Limb (tissue), 2 donors: ENCODE data around the gene SMARCA1.
A peak's percentile ranks its signal among the peaks of the same experiment; 100 is the strongest.

ENCODE experiments used
- DNase-seq, 2 donors: peaks; one replicate each; pipeline ENCODE4 v3.0.0-alpha.2; 2016; ENCODE audit errors: extremely low spot score in 2 of 2

SMARCA1 gene

DNA sequence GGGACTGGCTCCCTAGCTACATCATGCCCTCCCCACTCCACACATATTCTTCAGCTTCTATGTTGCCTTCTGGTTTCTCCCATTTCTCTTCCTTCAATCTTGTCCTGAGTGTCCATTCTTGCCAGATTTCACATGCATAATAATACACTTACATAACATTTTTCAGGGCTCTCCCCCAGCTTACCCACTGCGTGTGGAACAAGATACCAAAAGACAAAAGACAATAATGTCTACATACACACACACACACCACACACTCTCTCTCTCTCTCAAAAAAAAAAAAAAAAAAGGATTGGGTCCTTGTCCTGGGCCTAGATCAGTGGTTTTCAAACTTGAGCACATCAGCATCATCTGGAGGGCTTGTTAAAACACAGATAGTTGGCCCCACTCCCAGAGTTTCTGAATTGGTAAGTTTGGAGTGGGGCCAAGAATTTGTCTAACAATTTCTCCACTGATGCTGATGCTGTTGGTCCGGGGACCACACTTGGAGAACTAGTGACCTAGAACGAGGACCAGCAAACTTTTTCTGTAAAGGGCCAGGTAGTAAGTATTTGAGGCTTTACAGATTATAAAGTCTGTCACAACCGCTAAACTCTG is 6.5 kb upstream of the SMARCA1 start:
- peak in 1 of 2 donors; percentile 28 for DNase-seq

DNA sequence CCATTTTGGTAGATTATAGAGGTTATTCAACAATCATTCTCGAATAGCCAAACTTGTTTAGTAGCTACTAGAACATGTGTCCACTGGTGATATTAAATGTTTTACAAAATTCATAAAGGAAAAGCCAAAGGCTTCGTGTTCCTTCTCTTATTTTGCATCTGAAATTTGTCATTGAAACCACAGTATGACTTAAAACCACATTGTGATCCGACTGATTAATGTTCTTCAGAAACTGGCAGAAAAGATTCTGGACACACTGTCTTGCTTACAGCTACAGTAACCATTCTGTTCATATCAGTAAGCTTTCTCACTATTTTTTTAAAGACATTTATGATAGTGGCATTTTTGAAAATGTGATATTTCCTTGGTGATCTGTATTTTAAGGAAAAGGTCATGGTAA is 2.6 kb upstream of the SMARCA1 start:
- no peak for DNase-seq

DNA sequence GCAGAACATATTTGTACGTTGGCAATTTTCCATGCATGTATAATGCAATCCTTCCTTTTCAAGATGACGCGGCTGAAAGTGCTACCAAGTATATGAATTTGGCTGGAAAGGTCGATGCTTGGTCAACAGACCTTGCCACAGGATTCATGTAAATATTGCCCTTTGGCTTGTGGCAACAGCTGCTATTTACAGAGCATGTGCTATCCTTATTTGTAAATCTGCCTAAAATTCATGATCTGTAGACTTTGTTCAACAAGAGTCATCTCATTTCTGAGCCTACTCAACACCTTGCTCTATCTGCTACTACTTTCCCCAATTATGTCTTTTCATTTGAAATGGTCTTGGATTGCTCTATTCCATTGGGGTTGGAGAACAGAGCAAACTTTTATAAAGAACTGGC is 1.9 kb upstream of the SMARCA1 start:
- DNase-seq, result no peak

DNA sequence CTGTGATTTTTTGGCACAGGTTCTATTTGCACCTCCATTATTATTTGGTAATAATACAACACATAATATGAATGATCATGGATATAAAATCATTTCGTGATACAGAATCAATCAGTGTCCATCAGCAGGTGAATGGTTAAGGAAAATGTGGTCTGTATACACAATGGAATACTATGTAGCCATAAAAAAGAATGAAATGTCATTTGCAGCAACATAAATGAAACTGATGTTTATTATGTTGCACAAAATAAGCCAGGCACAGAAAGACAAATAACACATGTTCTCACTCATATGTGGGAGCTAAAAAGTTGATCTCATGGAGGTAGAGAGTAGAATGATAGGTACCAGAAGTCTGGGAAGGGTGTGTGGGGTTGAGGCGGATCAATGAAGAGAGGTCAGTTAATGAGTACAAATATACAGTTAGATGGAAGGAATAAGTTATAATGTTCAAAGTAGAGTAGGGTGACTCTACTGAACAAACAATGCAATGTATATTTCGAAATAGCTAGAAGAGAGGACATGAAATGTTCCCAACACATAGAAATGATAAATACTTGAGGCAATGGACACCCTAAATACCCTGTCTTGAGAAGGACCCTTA is 1.1 kb upstream of the SMARCA1 start:
- DNase-seq, result no peak

DNA sequence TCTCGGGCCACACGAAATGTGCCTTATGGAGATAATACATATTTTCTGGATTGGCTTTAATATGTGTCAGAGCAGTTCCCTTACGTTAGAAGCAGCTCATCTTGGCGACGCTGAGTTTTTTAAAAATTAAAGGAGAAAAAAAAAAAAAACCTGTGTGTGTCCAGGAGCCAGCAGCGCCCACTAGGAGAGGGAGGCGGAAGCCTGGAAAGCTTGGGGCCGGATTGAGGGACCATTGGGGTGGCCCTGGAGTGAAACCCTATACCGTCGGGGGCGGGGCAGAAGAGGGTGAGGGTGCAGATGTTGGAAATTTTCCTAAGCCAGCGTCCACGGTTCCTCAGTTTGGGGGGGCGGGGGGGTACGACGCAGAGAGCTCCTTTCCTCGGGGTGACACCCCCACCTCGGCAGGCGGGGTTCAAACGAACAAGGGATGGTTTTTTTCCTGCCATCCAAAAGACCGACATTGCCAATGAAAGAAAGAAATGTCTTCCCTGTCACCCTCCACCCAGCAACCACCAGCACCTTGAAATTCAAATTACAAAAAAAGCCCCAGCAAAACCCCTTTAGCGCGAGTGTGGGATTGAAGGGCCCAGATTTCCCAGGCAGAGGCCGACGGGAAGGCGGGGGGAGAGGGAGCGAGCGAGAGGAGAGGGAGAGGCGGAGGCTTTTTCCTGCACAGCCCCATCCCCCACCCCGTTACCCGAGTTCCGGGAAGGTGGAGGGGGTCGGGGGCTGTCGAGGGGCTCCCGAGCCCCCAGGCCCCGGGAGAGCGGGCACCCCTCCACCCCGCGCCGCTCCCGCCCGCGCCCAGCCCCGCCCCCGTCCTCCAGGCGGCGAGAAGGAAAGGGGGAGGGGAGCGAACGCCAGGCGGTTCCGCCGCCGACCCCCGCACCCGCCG is 859 bp downstream of the SMARCA1 start:
- peak; percentile 59 to 85 for DNase-seq

DNA sequence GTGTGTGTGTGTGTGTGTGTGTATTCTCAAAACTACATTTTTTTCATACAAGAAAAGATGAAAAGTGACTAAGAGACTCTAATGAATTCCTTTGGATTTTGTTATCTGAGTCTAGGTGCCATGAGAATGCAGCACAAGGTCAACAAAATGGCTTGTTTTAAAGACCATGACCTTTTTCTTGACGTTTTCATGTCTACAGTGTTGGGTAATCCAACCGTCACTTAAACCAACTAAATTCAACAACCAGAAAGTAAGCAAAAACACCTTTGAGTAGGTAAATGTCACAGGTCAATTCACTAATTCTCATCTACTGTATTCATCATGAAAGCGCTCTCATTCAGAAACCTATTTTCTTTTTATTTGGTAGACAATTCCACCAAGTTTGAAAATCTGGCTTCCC is 3.1 kb downstream of the SMARCA1 start:
- no peak for DNase-seq

DNA sequence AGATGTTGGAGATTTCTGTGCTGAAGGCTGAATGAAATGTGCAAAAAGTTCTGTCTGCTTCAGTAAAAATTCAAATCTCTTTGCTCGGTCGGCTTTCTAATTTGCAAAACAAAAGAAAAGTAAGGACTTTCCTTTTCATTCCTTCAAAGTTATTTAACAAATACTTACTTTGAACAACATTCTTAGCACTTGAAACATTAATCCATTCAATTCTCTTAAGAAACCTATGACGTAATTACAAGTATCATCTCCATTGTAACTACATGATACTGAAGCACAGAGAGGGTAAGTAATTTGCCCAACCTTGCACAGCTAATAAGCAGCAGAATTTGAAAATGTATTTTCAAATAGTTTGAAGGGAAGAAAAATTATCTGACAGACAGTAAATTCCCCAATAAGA is 6.9 kb downstream of the SMARCA1 start:
- DNase-seq, result no peak

DNA sequence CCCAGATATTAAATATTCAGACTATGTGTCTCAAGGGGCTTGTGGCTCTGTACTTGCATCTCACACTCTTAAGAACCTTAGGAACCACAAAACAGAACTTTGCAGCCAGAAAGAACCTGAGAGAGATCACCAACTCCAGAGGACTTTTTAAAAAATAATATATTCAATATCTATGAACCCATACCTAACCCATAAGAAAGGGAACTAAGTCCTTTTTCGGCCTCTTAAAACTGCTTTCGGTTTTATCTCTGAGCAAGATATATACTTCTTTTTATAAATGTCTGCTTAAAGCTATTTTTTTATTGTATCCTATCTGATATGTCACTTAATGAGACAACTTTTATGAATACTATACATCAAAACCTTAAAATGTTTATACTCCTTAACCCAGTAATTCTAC is 10.9 kb downstream of the SMARCA1 start:
- no peak for DNase-seq

DNA sequence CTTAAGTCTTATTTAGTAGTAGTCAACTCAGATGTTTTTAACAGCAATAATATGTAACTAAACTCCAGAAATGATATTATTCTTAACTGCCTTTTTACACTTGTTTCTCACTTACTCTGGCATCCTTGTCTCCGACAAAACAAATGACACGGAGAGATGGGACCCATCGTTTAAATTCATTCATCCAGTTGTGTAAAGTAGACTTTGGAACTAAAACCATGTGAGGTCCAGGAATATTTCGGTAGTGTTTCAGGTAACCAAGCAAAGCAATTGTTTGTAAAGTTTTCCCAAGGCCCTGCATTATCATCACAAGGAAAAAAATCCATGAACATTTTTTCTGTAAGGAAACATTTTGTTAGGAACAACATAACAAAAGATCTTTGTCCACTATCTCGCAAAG is 11.6 kb downstream of the SMARCA1 start:
- DNase-seq, result no peak

DNA sequence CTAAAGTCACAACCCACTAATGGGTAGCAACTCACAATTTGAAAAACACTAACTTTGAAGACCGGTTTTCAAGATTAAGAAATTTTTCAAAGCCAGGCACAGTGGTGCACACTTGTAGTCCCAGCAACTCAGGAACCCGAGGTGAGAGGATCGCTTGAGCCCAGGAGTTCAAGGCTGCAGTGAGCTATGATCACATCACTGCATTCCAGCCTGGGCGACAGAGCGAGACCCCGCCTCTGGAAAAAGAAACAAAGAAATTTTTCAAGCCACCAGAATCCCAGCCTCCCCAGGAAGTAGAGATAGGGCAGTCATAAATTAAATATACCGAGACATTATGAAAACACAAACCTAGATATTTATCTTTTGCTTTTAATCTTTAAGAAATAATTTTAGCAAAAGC is 13.0 kb downstream of the SMARCA1 start:
- DNase-seq, result no peak

DNA sequence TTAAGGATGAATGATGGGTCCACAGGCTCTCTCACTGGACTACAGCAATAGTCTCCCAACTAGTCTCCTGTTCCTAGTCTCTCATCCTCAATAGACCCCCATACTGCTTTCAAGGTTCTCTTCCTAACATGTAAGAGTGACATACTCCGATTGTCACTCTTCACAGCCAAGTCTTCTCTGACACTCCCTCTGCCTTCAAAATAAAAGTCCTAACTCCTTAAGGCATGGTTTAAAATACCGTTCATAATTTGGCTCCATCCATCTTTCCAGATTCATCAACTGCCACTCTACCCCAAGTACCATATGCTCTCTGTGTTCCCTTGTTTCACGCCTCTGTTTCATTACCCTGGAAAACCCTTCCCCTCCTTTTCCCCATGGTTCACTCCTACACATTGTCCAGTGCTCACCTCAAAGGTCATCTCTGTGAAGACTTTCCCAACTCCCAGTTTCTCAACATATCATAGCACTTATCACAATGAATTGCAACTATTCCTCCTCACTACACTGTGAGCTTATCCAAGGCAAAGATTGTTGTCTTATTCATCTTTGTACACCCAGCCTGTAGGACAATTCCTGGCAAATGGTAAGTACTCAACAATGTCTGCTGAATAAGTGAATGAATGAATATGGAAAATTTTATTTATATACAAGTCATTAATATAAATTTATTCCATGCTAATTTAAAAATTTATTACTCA is 26.0 kb downstream of the SMARCA1 start:
- DNase-seq, result no peak

DNA sequence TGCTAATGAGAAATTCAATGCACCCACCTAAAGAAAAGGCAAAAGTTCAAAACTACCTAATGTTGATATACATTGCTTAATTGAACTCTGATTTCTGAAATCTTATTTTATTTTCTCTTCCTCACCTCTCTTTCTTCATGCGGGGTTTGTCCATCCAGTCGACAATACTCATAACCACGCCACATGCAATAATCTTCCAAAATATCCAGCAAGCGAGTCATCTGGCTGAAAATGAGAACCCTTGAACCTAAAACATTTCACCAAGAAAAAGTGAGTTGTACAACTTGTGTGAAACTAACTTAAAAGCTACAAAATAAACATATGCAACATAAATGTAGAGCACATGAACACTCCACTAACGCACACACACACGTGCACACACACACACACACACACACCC is 26.7 kb downstream of the SMARCA1 start:
- no peak for DNase-seq

DNA sequence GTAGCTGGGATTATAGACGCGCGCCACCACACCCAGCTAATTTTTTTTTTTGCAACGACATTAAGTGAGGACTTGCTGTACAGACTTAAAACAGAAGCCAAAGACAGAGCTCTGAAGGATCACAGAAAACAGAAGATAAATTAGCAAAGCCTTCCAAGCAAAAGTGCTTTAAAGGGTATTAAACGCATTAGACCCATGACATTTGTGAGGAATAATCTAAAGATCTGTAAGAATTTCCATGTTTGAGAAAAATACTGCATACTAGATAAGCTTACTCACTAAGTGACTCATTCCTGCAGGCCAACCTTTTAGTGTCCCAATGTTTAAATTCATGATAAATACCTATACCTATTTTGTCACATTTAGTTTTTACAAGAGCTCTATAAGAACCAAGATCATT is 27.4 kb downstream of the SMARCA1 start:
- no peak for DNase-seq

DNA sequence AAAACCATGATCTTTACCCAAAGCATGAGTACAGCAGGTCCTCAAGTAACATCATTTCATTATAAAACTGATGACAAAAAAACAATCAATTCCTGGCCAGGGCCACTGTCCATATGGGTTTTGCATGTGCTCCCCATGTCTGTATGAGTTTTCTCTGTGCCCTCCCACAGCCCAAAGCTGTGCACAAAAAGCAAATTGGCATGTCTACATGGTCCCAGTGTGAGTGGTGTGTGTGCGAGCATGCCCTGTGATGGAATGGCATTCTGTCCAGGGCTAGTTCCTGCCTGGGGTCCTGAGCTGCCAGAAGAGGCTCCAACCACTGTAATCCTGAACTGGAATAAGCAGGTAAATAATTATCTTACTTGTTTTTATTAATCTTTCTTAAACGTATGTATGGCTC is 28.4 kb downstream of the SMARCA1 start:
- DNase-seq, result no peak

DNA sequence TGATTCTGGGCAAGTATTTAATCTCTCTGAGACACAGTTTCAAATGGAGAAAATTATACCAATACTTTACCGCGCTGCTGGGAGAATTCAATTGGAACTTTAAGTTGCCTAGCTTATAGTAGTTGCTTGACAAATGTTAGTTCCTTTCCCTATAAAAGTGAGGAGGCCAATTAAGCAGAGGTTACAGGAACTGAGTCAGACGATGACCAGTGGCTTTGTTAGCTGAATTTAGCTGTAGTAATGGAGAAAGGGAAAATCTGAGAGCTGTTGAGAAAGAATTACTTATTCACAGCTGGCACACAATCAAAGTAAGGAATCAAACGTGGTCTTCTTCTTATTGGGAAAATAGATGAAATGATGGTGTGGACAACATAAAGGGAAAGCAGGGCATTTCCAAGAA is 29.6 kb downstream of the SMARCA1 start:
- no peak for DNase-seq

DNA sequence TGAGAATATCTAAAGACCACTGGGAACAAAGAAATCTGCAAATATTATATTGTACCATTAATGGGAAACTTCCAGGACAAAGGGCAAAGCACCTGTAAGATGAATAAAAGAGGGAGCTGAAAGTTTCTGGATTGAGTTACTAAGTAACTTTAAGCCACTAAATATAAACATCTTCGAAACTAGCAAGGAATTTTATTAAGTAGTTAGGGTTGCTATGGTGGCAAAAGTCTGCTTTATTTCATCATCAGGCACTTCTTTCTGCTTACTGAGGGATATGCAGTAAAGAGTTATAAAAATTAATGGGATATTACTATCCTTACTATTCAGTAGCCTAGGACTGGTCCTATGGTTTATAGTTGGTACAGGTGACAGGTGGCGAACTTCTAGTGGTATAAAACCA is 33.0 kb downstream of the SMARCA1 start:
- DNase-seq, result no peak

DNA sequence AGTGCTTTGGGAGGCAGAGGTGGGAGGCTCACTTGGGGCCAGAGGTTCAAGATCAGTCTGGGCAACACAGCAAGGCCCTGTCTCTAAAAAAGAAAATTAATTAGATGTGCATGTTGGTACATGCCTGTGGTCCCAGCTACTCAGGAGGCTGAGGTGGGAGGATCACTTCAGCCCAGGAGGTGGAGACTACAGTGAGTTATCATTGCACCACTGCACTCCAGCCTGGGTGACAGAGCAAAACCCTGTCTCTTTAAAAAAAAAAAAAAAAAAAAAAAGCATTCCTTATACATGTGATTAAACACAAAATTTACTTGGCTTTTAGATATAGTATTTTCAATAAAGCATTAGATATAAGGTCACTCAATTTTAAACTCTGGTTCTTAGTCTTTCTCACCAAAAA is 34.9 kb downstream of the SMARCA1 start:
- DNase-seq, result no peak

DNA sequence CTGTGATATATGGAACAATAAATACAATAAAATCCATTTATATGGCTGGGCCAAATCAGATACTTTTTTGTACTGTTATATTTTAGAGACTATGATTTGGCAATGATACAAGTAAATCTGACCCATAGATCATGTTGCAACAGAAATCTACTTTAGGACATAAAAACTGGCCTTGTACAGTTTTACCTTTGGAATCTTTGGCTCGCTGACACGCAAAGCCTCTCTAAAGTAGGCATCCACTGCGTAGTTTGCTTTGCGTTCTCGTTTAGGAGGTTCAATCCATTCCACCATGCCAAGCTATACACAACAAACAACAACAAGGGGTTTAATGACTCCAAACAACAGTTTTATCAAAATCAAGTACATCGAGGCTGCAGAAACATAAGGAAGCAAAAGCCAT is 42.4 kb downstream of the SMARCA1 start:
- DNase-seq, result no peak

DNA sequence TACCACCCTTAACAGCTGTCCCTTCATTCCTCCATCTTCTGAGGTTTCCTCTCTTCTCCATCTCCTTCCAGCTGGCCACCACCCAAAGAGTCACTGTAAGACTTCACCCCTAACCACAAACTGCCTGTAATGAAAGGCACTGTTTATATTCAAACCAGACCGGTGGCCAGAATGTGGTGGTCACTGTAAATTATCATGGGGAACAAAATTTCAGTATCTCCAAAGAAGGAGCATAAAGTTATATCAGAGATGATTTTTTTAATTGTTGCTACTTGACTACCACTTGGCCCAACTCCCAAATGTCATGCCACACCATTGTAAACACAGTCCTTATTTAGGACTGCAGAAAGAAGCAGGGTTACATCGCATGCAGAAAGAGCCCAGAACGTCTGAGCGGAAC is 44.8 kb downstream of the SMARCA1 start:
- DNase-seq, result no peak

DNA sequence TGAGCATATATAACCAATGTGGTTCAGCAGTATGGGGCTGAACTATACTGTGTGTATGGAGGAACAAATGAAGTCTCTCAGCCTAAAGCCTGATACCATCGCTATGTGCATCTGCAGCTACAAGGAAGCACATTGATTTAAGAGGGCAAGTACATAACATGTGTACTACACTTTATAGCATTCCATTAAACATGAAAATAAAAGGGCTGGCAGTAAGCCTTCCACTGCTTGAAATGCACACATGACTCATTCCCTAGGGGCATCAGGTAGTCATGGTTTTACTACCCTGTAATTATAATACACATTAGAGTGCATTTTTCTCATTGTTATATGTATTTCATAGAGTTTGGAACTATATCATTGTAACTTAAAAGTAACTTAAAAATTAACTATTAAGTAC is 51.2 kb downstream of the SMARCA1 start:
- DNase-seq, result no peak

DNA sequence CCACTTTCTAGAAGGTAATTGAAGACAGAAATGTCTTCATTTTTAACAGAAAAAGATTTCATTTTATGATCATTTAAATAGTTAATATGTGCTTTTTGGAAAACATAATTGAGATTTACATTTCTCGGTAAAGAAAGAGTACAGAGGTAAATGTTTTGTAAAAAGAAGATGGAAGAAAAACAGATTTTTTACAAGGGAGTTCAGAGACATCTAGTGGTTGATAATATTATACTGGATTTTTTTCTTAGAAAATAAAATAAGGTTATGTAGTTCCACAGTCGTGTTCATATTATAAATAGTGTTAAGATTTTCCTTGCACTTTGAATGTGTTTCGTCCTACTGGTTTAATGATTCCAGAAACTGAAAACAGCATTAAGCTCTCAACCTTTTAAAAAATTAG is 60.6 kb downstream of the SMARCA1 start:
- DNase-seq, result no peak

DNA sequence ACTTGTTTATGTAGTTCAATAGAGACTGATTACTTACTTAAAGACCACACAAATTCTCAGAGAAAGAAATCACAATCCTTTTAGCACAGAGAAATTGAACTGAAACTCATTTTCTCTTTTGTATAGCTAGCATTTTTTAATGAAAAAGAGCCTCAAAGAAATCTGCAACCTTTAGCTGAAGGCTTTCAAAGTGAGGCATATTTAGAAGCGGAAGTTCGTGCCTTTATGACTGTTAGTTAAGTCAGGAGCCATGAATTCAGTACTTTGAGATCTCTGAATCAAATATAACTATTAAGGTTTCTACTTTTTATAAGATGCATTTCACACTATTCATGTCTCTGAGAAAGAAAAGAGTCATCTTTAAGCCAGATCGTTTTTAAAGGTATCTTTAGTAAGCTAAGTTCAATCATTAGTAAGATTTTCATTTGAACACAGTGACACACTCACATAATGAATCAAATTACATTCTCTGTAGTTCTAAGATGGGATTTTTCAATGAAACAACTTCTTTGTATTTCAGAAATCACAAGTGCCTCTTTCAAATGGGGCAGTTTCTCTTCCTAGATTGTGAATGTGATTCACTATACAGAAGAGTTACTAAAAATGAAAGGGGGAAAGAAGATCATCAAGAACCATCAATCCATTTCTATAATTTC is 61.4 kb downstream of the SMARCA1 start:
- DNase-seq, result no peak
